A549 (cell line): ENCODE measurements around the gene MYO9A. TPM values are rescaled to one million over a fixed set of nuclear protein-coding genes. Genes with fewer than 3 reads are reported as not detected.

Experiments
- ATAC-seq, 2 experiments: fragments of 200-7000 bp in 1 of 2; fragments of >200 bp in 1 of 2; cut with Nextera tagmentation in 1 of 2; cut with Tn5 transposase in 1 of 2; 3 replicates each; pipeline versions ENCODE4 v1.8.0 to v1.9.1; 2018 to 2020; ENCODE audit warnings: mild to moderate bottlenecking in 1 of 2, moderate library complexity in 1 of 2
- CTCF ChIA-PET: fragments of 300-600 bp; sonication (Branson Sonifier 250); formaldehyde crosslinking; extraction: SDS; loops from one replicate; lab custom pipeline; 2021; ENCODE audit warnings: antibody characterized with exemption, inconsistent platforms; lab: Yijun Ruan, JAX
- POLR2A ChIA-PET: fragments of 350-600 bp; formaldehyde crosslinking; extraction: SDS; loops from one replicate; lab custom pipeline; 2021; ENCODE audit warnings: antibody characterized with exemption, inconsistent platforms; lab: Yijun Ruan, JAX
- DNase-seq, 2 experiments: peaks; one replicate each; pipeline versions ENCODE4 v3.0.0 to v3.0.0-alpha.2; 2011 to 2016; ENCODE audit warnings: low read depth in 1 of 2, low spot score in 1 of 2
- FAIRE-seq: peaks from 2 replicates; lab custom pipeline; 2011; peaks lifted over from hg19 to GRCh38; lab: Jason Lieb, UNC
- H3K27ac ChIP-seq, 2 experiments: fragments of >200 bp; sonication (Bioruptor Twin); formaldehyde crosslinking; 3 replicates each; pipeline ENCODE4 v1.5.1; 2016 to 2017
- H3K4me1 ChIP-seq: fragments of >200 bp; sonication (Bioruptor Twin); formaldehyde crosslinking; 3 replicates; pipeline ENCODE4 v1.6.1; 2016
- H3K4me2 ChIP-seq: fragments of >200 bp; sonication (Bioruptor Twin); formaldehyde crosslinking; 3 replicates; pipeline ENCODE4 v1.6.1; 2016
- H3K4me3 ChIP-seq: fragments of >200 bp; sonication (Bioruptor Twin); formaldehyde crosslinking; 3 replicates; pipeline ENCODE4 v1.5.1; 2016
- H3K9me3 ChIP-seq: fragments of >200 bp; sonication (Bioruptor Twin); formaldehyde crosslinking; 3 replicates; pipeline ENCODE4 v1.6.1; 2016
- ATOH8 ChIP-seq: fragments of 250-450 bp; sonication (Bioruptor Pico); IDR thresholded peaks from 2 replicates; pipeline ENCODE4 v1.5.0; 2020; ENCODE audit warnings: low read depth, mild to moderate bottlenecking, moderate library complexity
- BHLHE40 ChIP-seq: IDR thresholded peaks from 2 replicates; pipeline ENCODE4 v1.6.1; 2012; ENCODE audit warnings: low read depth, low read length, inconsistent platforms
- CBX2 ChIP-seq: fragments of 200-600 bp; sonication (generic); IDR thresholded peaks from 2 replicates; pipeline ENCODE4 v1.6.1; 2016; ENCODE audit warnings: low read depth, mild to moderate bottlenecking, borderline replicate concordance
- CEBPB ChIP-seq, 2 experiments: fragments of >200 bp in 1 of 2; sonication (Bioruptor Twin) in 1 of 2; formaldehyde crosslinking in 1 of 2; IDR thresholded peaks; 2 replicates each; pipeline ENCODE4 v1.6.1; 2012 to 2016
- CHD4 ChIP-seq: fragments of 200-600 bp; sonication (generic); IDR thresholded peaks from 2 replicates; pipeline ENCODE4 v1.6.1; 2016; ENCODE audit warnings: antibody characterized with exemption, mild to moderate bottlenecking, borderline replicate concordance
- CTCF ChIP-seq: fragments of >200 bp; sonication (Bioruptor Twin); formaldehyde crosslinking; IDR thresholded peaks from 3 replicates; pipeline ENCODE4 v1.5.1; 2016
- E2F6 ChIP-seq: IDR thresholded peaks from 2 replicates; pipeline ENCODE4 v1.6.1; 2012; ENCODE audit warnings: low read depth, borderline replicate concordance
- HDAC2 ChIP-seq: fragments of 200-600 bp; sonication (generic); IDR thresholded peaks from 2 replicates; pipeline ENCODE4 v1.6.1; 2016
- HEYL ChIP-seq: fragments of 250-450 bp; sonication (Bioruptor Pico); IDR thresholded peaks from 2 replicates; pipeline ENCODE4 v1.8.0; 2021; ENCODE audit warnings: mild to moderate bottlenecking, moderate library complexity
- HOXA7 ChIP-seq: fragments of 250-450 bp; sonication (Bioruptor Pico); IDR thresholded peaks from 2 replicates; pipeline ENCODE4 v1.5.0; 2020; ENCODE audit warnings: mild to moderate bottlenecking, moderate library complexity
- HOXB13 ChIP-seq: fragments of 250-450 bp; sonication (Bioruptor Pico); IDR thresholded peaks from 2 replicates; pipeline ENCODE4 v1.5.0; 2020; ENCODE audit warnings: low read depth, mild to moderate bottlenecking, moderate library complexity
- HOXB5 ChIP-seq: fragments of 250-450 bp; sonication (Bioruptor Pico); IDR thresholded peaks from 2 replicates; pipeline ENCODE4 v1.5.0; 2020; ENCODE audit warnings: mild to moderate bottlenecking, moderate library complexity
- JUNB ChIP-seq: fragments of >200 bp; sonication (Bioruptor Twin); formaldehyde crosslinking; IDR thresholded peaks from 2 replicates; pipeline ENCODE4 v1.6.1; 2016
- KDM1A ChIP-seq: fragments of 200-600 bp; sonication (generic); IDR thresholded peaks from 2 replicates; pipeline ENCODE4 v1.6.1; 2016; ENCODE audit warnings: low read depth, mild to moderate bottlenecking
- NPAS2 ChIP-seq: fragments of 250-450 bp; sonication (Bioruptor Pico); IDR thresholded peaks from 2 replicates; pipeline ENCODE4 v1.8.0; 2022; ENCODE audit warnings: mild to moderate bottlenecking, moderate library complexity, borderline replicate concordance
- NR3C1 ChIP-seq: fragments of >200 bp; sonication (Bioruptor Twin); formaldehyde crosslinking; IDR thresholded peaks from 3 replicates; pipeline ENCODE4 v1.6.1; 2017
- POLR2AphosphoS2 ChIP-seq: conservative IDR thresholded peaks from 2 replicates; pipeline ENCODE4 v1.6.1; 2012; ENCODE audit warnings: low read length, improper control_type of control experiment, inconsistent platforms
- RARB ChIP-seq: fragments of 250-450 bp; sonication (Bioruptor Pico); IDR thresholded peaks from 2 replicates; pipeline ENCODE4 v1.8.0; 2021; ENCODE audit warnings: mild to moderate bottlenecking, moderate library complexity
- ZNF302 ChIP-seq: fragments of 250-450 bp; sonication (Bioruptor Pico); IDR thresholded peaks from 2 replicates; pipeline ENCODE4 v1.9.0; 2021; ENCODE audit warnings: inconsistent platforms, mild to moderate bottlenecking, moderate library complexity
- WGBS: methylation state at CpG from one replicate; pipeline ENCODE4 v1.1.6; 2017; ENCODE audit errors: missing lambda C conversion rate; 5-methylcytosine and 5-hydroxymethylcytosine counted together
- polyA plus RNA-seq, 4 experiments: library from polyadenylated mRNA; depleted of rRNA in 3 of 4; stranded (reverse); fragments of >200 nt; fragmentation: RNase III in 1 of 4; extraction: RNeasy Plus Mini Kit Qiagen cat#74134 plus additional on column Dnase treatment in 1 of 4; gene quantifications; 2 replicates in 3 of 4; 3 replicates in 1 of 4; pipeline ENCODE4 v1.2.3, GENCODE V29; 2011 to 2017

Gene MYO9A
- polyA plus RNA-seq, 2 of the 4 experiments (the other 2 are of a cell fraction) = 5.9 to 21.9 TPM

- ChIA-PET POLR2A (no interaction called here), CTCF (no interaction called here)
- 88% methylated on average over 2 of the region's 2 CpGs for WGBS
- FAIRE-seq (no peak), ATAC-seq (no peak), DNase-seq (no peak)
- Histone ChIP-seq H3K4me1 (peaks cover 11% of the 10 kb centered on the region), H3K4me3 (no peak overlapping the region), H3K27ac (no peak overlapping the region), H3K9me3 (no peaks in the 10 kb centered on the region), H3K4me2 (no peak overlapping the region)
- TF ChIP-seq E2F6 = no peak
- no peak for TF ChIP-seq CEBPB (IDR thresholded peaks at IDR 0.05)
- no peak for TF ChIP-seq KDM1A
- no peak for TF ChIP-seq RARB
- no peak for TF ChIP-seq JUNB
Measured at GRCh38 chr15:72013703-72014102, 104.2 kb downstream of the MYO9A start.

- Histone ChIP-seq H3K4me1 (peaks cover 12% of the 10 kb centered on the region), H3K27ac (no peak overlapping the region), H3K4me3 (no peak overlapping the region), H3K4me2 (no peak overlapping the region)
- FAIRE-seq = peak; percentile 7
- 90% methylated on average over 2 of the region's 2 CpGs for WGBS
- POLR2A ChIA-PET = no interaction called here
- CTCF ChIA-PET = no interaction called here
- TF ChIP-seq HOXB13 (CRISPR knock-in tag) (no peak), NPAS2 (no peak), HOXB5 (CRISPR knock-in tag) (no peak), CHD4 (no peak), HEYL (CRISPR knock-in tag) (no peak), E2F6 (no peak), CBX2 (no peak), ATOH8 (CRISPR knock-in tag) (no peak), CTCF (no peak), POLR2AphosphoS2 (no peak), BHLHE40 (no peak), NR3C1 (no peak), ZNF302 (CRISPR knock-in tag) (no peak), HDAC2 (no peak), HOXA7 (CRISPR knock-in tag) (no peak)
- TF ChIP-seq, all 56 proteins: peak for 0
- DNase-seq (no peak), ATAC-seq (no peak)
- no peaks in the 10 kb centered on the region for H3K9me3 ChIP-seq
Measured at GRCh38 chr15:72011302-72011942, 106.5 kb downstream of the MYO9A start.

- CTCF ChIA-PET = interaction anchor here (1.1 kb wide), 1 partner anchor 10 kb away, joined by 3 read pairs; no protein-coding TSS in a partner anchor
- Histone ChIP-seq H3K4me2 (peak overlapping the region; percentile 50), H3K27ac (peak overlapping the region in 1 of 2 experiments; percentile 49; a peak in 2 of 6 replicates), H3K4me3 (no peak overlapping the region), H3K9me3 (no peaks in the 10 kb centered on the region), H3K4me1 (peaks cover 12% of the 10 kb centered on the region)
- peak; percentile 72; the same call in 1 of the 2 replicates for TF ChIP-seq HOXB5 (CRISPR knock-in tag)
- no peak for TF ChIP-seq JUNB
- FAIRE-seq (no peak), DNase-seq (peak in 1 of 2 experiments; percentile 44), ATAC-seq (peak in 1 of 2 experiments; percentile 75; a peak in 2 of 6 replicates)
- POLR2A ChIA-PET = no interaction called here
- whole genome bisulfite sequencing = 45% methylated on average over 2 of the region's 2 CpGs
Measured at GRCh38 chr15:72009222-72009621, 108.7 kb downstream of the MYO9A start.
